Measurements from ENCODE around the gene SUCLG2. TPM values are rescaled to one million over a fixed set of nuclear protein-coding genes. Genes with fewer than 3 reads are reported as not detected.

SUCLG2 gene
- total RNA-seq, 1 experiment from 2014 or later = 38.5 TPM

DNA sequence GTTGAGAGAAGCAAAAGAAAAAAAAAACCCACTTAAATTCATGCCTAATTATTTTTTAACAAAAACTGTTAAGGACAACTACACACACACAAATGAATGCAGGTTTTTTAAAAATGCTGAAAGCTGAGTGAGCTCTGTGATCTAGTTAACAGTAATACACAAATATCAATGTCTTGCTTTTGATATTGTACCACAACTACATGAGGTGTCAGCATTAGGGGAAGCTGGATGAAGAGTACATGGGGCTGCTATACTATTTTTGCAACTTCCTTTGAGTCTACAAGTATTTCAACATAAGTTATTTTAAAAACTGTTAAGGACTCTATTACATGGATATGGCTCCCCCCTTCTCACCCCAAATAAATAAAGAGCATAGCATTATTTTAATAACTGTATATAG, 44.7 kb downstream of the SUCLG2 start:
- Histone ChIP-seq H2BK120ac (ENCODE audit: low read depth, low read length, poor library complexity, severe bottlenecking) (no peak overlapping the region), H4K8ac (replicated peaks; ENCODE audit: insufficient read length, low read depth, low read length) (no peak overlapping the region), H3K23ac (ENCODE audit: insufficient read length, low read depth, low read length) (no peak overlapping the region), H2AFZ (ENCODE audit: low read length) (no peak overlapping the region), H3K27ac (ENCODE audit: insufficient read length, low read depth, low read length) (no peak overlapping the region), H3K23me2 (ENCODE audit: insufficient read length, low read depth, low read length, poor library complexity, severe bottlenecking) (no peaks in the 10 kb centered on the region), H2AK5ac (ENCODE audit: insufficient read length, low read length) (no peak overlapping the region), H2BK15ac (ENCODE audit: low read depth, low read length) (no peak overlapping the region), H2BK20ac (ENCODE audit: low read depth, low read length, poor library complexity, severe bottlenecking) (no peak overlapping the region), H3K4me2 (ENCODE audit: insufficient read depth, insufficient read length, low read length) (no peak overlapping the region), H2BK12ac (ENCODE audit: insufficient read length, low read depth, low read length) (no peak overlapping the region), H4K5ac (ENCODE audit: insufficient read length, low read depth, low read length) (no peak overlapping the region), H3K27me3 (ENCODE audit: insufficient read depth, low read length) (no peaks in the 10 kb centered on the region), H3T11ph (ENCODE audit: low read length) (no peak overlapping the region), H3K9ac (ENCODE audit: extremely low read depth, insufficient read length, low read length) (no peak overlapping the region), H4K20me1 (ENCODE audit: control insufficient read depth, insufficient read depth, insufficient read length) (no peaks in the 10 kb centered on the region), H3K18ac (ENCODE audit: insufficient read length, low read depth, low read length) (no peak overlapping the region), H3K9me3 (ENCODE audit: control insufficient read depth, low read depth, low read length) (no peaks in the 10 kb centered on the region), H3K56ac (ENCODE audit: insufficient read length, low read depth, low read length) (no peak overlapping the region), H4K91ac (ENCODE audit: insufficient read length, low read depth, low read length) (no peak overlapping the region), H2BK5ac (ENCODE audit: insufficient read length, low read length) (no peak overlapping the region), H3K79me1 (ENCODE audit: insufficient read depth, low read depth, low read length, poor library complexity, severe bottlenecking) (no peaks in the 10 kb centered on the region), H3K4me1 (ENCODE audit: insufficient read depth, low read length) (peaks cover 2% of the 10 kb centered on the region; the same call in 1 of the 2 replicates), H3K79me2 (ENCODE audit: insufficient read depth, low read length) (no peaks in the 10 kb centered on the region), H3K4ac (ENCODE audit: low read depth, low read length) (no peak overlapping the region), H3K14ac (ENCODE audit: insufficient read depth, low read length) (no peak overlapping the region)
- H3K27ac Mint-ChIP-seq = no peak overlapping the region
- no peak for DNase-seq
- no peak overlapping the region for H3K4me3 Mint-ChIP-seq
- TF ChIP-seq, protein P1, sequence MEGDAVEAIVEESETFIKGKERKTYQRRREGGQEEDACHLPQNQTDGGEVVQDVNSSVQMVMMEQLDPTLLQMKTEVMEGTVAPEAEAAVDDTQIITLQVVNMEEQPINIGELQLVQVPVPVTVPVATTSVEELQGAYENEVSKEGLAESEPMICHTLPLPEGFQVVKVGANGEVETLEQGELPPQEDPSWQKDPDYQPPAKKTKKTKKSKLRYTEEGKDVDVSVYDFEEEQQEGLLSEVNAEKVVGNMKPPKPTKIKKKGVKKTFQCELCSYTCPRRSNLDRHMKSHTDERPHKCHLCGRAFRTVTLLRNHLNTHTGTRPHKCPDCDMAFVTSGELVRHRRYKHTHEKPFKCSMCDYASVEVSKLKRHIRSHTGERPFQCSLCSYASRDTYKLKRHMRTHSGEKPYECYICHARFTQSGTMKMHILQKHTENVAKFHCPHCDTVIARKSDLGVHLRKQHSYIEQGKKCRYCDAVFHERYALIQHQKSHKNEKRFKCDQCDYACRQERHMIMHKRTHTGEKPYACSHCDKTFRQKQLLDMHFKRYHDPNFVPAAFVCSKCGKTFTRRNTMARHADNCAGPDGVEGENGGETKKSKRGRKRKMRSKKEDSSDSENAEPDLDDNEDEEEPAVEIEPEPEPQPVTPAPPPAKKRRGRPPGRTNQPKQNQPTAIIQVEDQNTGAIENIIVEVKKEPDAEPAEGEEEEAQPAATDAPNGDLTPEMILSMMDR (conservative IDR thresholded peaks at IDR 0.05) = no peak
- H3K36me3 Mint-ChIP-seq (ENCODE audit: insufficient read depth in 1 of 3, low read depth in 3 of 3) = peaks cover 14 to 36% (median 27%) of the 10 kb centered on the region in 3 experiments; a peak in 6 of 7 replicates
- H3K27me3 Mint-ChIP-seq (ENCODE audit: low read depth) = no peaks in the 10 kb centered on the region
- H3K4me1 Mint-ChIP-seq = peaks cover 12 to 13% of the 10 kb centered on the region in 2 experiments
- H3K9me3 Mint-ChIP-seq = no peaks in the 10 kb centered on the region

Data from H9 (cell line).